SK-N-DZ (cell line): Measurements from ENCODE around the gene SNX18.
"Not testable (repeated sequence)": the region's sequence is repeated elsewhere in the genome, so short reads cannot be mapped to it uniquely, and the experiment has no call there.

Experiments
- DNase-seq: peaks from one replicate; pipeline ENCODE4 v3.0.0-alpha.2; 2015; ENCODE audit warnings: low spot score

SNX18 gene

GRCh38 chr5:54518818-54519508 is 1.4 kb downstream of the SNX18 start:
- no peak for DNase-seq

GRCh38 chr5:54519509-54519876 is 1.9 kb downstream of the SNX18 start:
- DNase-seq, result no peak

GRCh38 chr5:54520438-54520846 is 2.9 kb downstream of the SNX18 start:
- DNase-seq, result no peak

GRCh38 chr5:54520940-54521339 is 3.4 kb downstream of the SNX18 start:
- no peak for DNase-seq

GRCh38 chr5:54521856-54522479 is 4.4 kb downstream of the SNX18 start:
- DNase-seq, result no peak

- no peak for DNase-seq
Measured at GRCh38 chr5:54523534-54523933, 6.0 kb downstream of the SNX18 start.

- DNase-seq, result no peak
Measured at GRCh38 chr5:54524082-54524481, 6.5 kb downstream of the SNX18 start.

- no peak for DNase-seq
Measured at GRCh38 chr5:54524704-54525103, 7.1 kb downstream of the SNX18 start.

GRCh38 chr5:54525261-54525660 is 7.7 kb downstream of the SNX18 start:
- no peak for DNase-seq

GRCh38 chr5:54525692-54526091 is 8.1 kb downstream of the SNX18 start:
- no peak for DNase-seq

GRCh38 chr5:54526604-54527288 is 9.2 kb downstream of the SNX18 start:
- DNase-seq, result no peak

GRCh38 chr5:54528633-54529209 is 11.2 kb downstream of the SNX18 start:
- peak; percentile 25 for DNase-seq

GRCh38 chr5:54529565-54529964 is 12.0 kb downstream of the SNX18 start:
- DNase-seq, result no peak

- DNase-seq, result no peak
Measured at GRCh38 chr5:54531546-54531945, 14.0 kb downstream of the SNX18 start.

GRCh38 chr5:54533541-54534190 is 16.1 kb downstream of the SNX18 start:
- peak; percentile 22 for DNase-seq

- no peak for DNase-seq
Measured at GRCh38 chr5:54534191-54535004, 16.8 kb downstream of the SNX18 start.

GRCh38 chr5:54535149-54535844 is 17.7 kb downstream of the SNX18 start:
- DNase-seq, result no peak

GRCh38 chr5:54536375-54536774 is 18.8 kb downstream of the SNX18 start:
- DNase-seq, result not testable (repeated sequence)

GRCh38 chr5:54536861-54537260 is 19.3 kb downstream of the SNX18 start:
- not testable (repeated sequence) for DNase-seq

GRCh38 chr5:54537725-54538124 is 20.2 kb downstream of the SNX18 start:
- no peak for DNase-seq

GRCh38 chr5:54538156-54538555 is 20.6 kb downstream of the SNX18 start:
- DNase-seq, result no peak
